Stimulated activated CD4-positive, alpha-beta T cell treated with anti-CD3 and anti-CD28 coated beads, TNF-alpha, amount 100 ng/mL, for 1 hour (primary cell): ENCODE results near the gene TDRD9.

ENCODE experiments used
- DNase-seq, 3 donors: peaks; one replicate each; pipeline ENCODE4 v3.0.0-alpha.2; 2020; ENCODE audit warnings: low read depth in 3 of 3, low spot score in 1 of 3

TDRD9 gene

GRCh38 chr14:104100171-104101085 is 172.2 kb downstream of the TDRD9 start:
- no peak for DNase-seq

DNA sequence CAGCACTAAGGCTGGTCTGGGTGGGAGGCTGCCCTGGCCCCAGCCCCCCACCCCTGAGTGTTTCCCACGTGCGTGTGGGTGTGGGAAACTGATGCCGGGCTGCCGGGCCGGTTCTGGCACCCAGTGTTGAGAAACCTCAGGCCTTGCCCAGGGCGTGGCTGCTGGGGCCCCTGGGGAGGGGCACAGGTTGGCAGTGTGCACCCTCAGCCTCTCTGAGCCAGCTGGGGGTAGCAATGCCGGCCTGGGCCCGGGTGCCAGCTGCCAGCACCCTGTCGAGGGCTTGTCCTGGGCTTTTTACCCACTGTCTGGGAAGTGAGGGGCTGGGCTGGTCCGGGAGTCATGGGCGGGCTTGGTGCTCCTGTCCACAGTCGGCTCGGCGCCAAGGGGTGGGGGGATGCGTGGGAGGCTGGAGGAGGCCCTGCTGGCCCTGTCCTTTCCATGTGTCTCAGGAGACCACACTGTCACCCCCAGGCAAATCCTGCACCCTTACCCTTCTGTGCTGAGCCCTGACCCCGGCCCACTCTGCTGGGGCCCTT is 172.9 kb downstream of the TDRD9 start:
- DNase-seq, result no peak

- DNase-seq, result no peak
Measured at GRCh38 chr14:104101651-104102281, 173.5 kb downstream of the TDRD9 start.
